GM12878 (cell line): ENCODE data around the gene C1orf50. TPM values are rescaled to one million over a fixed set of nuclear protein-coding genes. Genes with fewer than 3 reads are reported as not detected.

ENCODE experiments used
- ATAC-seq: fragments of 200-7000 bp; cut with Tn5 transposase; 3 replicates; pipeline ENCODE4 v1.9.1; 2020; ENCODE audit warnings: mild to moderate bottlenecking, moderate library complexity
- BruUV-seq: library from RNA; stranded (reverse); fragments of 400-500 nt; replicated peaks from 2 replicates; lab custom pipeline; 2021; lab: Mats Ljungman, UMichigan
- CTCF ChIA-PET: fragments of 300-600 bp; sonication (Branson Sonifier 250); formaldehyde crosslinking; extraction: SDS; loops from one replicate; lab custom pipeline; 2021; ENCODE audit warnings: inconsistent platforms; lab: Yijun Ruan, JAX
- POLR2A ChIA-PET: fragments of 350-600 bp; formaldehyde crosslinking; extraction: SDS; loops from one replicate; lab custom pipeline; 2021; ENCODE audit warnings: inconsistent platforms; lab: Charles Lee
- RAD21 ChIA-PET: fragments of 300-600 bp; sonication (Branson Sonifier 250); formaldehyde crosslinking; loops from one replicate; lab custom pipeline; 2023; ENCODE audit warnings: antibody characterized with exemption; ENCODE audit not compliant: unreplicated experiment; lab: Charles Lee
- SMC1A ChIA-PET: fragments of 300-600 bp; sonication (Branson Sonifier 250); formaldehyde crosslinking; loops from one replicate; lab custom pipeline; 2023; ENCODE audit not compliant: unreplicated experiment, uncharacterized antibody; lab: Charles Lee
- DNase-seq: peaks from one replicate; pipeline ENCODE4 v3.0.0-alpha.2; 2011; ENCODE audit warnings: low read depth, low spot score
- FAIRE-seq: peaks from 3 replicates; lab custom pipeline; 2011; peaks lifted over from hg19 to GRCh38; lab: Jason Lieb, UNC
- H2AFZ ChIP-seq: 2 replicates; pipeline ENCODE4 v1.6.0; 2011; ENCODE audit warnings: low read depth, low read length, control low read depth; ENCODE audit not compliant: control insufficient read depth
- H3K27ac ChIP-seq: 2 replicates; pipeline ENCODE4 v1.5.1; 2011; ENCODE audit warnings: control low read depth; ENCODE audit not compliant: control insufficient read depth, insufficient read depth
- H3K27me3 ChIP-seq, 2 experiments: replicated peaks in 1 of 2; 2 replicates each; pipeline versions ENCODE4 v1.6.0 to v1.6.1; 2011; ENCODE audit warnings: low read length in 1 of 2; ENCODE audit not compliant: control insufficient read depth in 2 of 2, insufficient read depth in 2 of 2
- H3K36me3 ChIP-seq, 2 experiments: 2 replicates each; pipeline ENCODE4 v1.5.1; 2011; ENCODE audit warnings: low read length in 1 of 2; ENCODE audit not compliant: control insufficient read depth in 2 of 2, insufficient read depth in 2 of 2
- H3K4me1 ChIP-seq: 2 replicates; pipeline ENCODE4 v1.6.1; 2011; ENCODE audit warnings: mild to moderate bottlenecking, low read length, moderate library complexity, mixed read lengths; ENCODE audit not compliant: control insufficient read depth, insufficient read depth
- H3K4me2 ChIP-seq: 2 replicates; pipeline ENCODE4 v1.6.0; 2011; ENCODE audit warnings: control low read depth; ENCODE audit not compliant: control insufficient read depth, insufficient read depth
- H3K4me3 ChIP-seq: fragments of 200-600 bp; sonication (generic); 2 replicates; pipeline ENCODE4 v1.5.1; 2016
- H3K79me2 ChIP-seq: 2 replicates; pipeline ENCODE4 v1.6.0; 2011; ENCODE audit warnings: low read length; ENCODE audit not compliant: control insufficient read depth, insufficient read depth
- H3K9ac ChIP-seq: 2 replicates; pipeline ENCODE4 v1.8.0; 2011; ENCODE audit warnings: low read length, control low read depth, mixed read lengths; ENCODE audit not compliant: control insufficient read depth, insufficient read depth
- H3K9me3 ChIP-seq: replicated peaks from 3 replicates; pipeline ENCODE4 v1.5.1; 2011; ENCODE audit warnings: mild to moderate bottlenecking, low read length; ENCODE audit not compliant: control insufficient read depth, insufficient read depth
- H4K20me1 ChIP-seq: 2 replicates; pipeline ENCODE4 v1.6.0; 2011; ENCODE audit not compliant: control insufficient read depth, insufficient read depth
- BCL3 ChIP-seq: IDR thresholded peaks from 2 replicates; pipeline ENCODE4 v1.6.1; 2011; ENCODE audit warnings: borderline replicate concordance, low read depth, mild to moderate bottlenecking, moderate library complexity, low read length; ENCODE audit not compliant: insufficient read depth, poor library complexity, severe bottlenecking
- NFIC ChIP-seq: IDR thresholded peaks from 2 replicates; pipeline ENCODE4 v1.6.1; 2012; ENCODE audit warnings: low read depth, mild to moderate bottlenecking, inconsistent platforms, low read length, moderate library complexity
- NFYA ChIP-seq: IDR thresholded peaks from 2 replicates; pipeline ENCODE4 v1.6.1; 2011; ENCODE audit warnings: low read depth, mild to moderate bottlenecking, low read length, improper control_type of control experiment, borderline replicate concordance
- PKNOX1 ChIP-seq: fragments of 450-650 bp; IDR thresholded peaks from 2 replicates; pipeline ENCODE4 v1.6.1; 2016; ENCODE audit warnings: mild to moderate bottlenecking
- RB1 ChIP-seq: fragments of 450-650 bp; formaldehyde crosslinking; IDR thresholded peaks from 2 replicates; pipeline ENCODE4 v1.6.1; 2017; ENCODE audit warnings: mild to moderate bottlenecking, borderline replicate concordance
- RCOR1 ChIP-seq: conservative IDR thresholded peaks from 2 replicates; pipeline ENCODE4 v1.6.1; 2012; ENCODE audit warnings: low read depth, low read length, improper control_type of control experiment
- RFX5 ChIP-seq: IDR thresholded peaks from 2 replicates; pipeline ENCODE4 v1.6.1; 2011; ENCODE audit warnings: low read depth, low read length, improper control_type of control experiment
- WGBS: methylation state at CpG from one replicate; pipeline ENCODE4 v1.1.6; 2016; ENCODE audit warnings: low lambda C conversion rate; ENCODE audit not compliant: insufficient replicate concordance, insufficient coverage; ENCODE audit errors: missing lambda C conversion rate; 5-methylcytosine and 5-hydroxymethylcytosine counted together
- in situ Hi-C: fragments of 300-500 bp; cut with MboI; formaldehyde crosslinking; loops from 9 replicates; pipeline ENCODE4 v1.14.3; 2018; ENCODE audit warnings: mixed read lengths
- intact Hi-C: fragments of 100-400 bp; cut with micrococcal nuclease; formaldehyde crosslinking; loops from one replicate; pipeline ENCODE4 v1.14.2; 2022; ENCODE audit not compliant: unreplicated experiment
- polyA plus RNA-seq, 11 experiments: library from polyadenylated mRNA; depleted of rRNA in 4 of 11; unstranded in 6 of 11; stranded (reverse) in 5 of 11; fragments of >200 nt; fragmentation: Nextera tagmentation in 4 of 11; fragmentation: Illumina TruSeq in 1 of 11; extraction: Ambion mirVana in 4 of 11; extraction: Trizol in 1 of 11; gene quantifications; 1 replicate in 1 of 11; 2 replicates in 10 of 11; pipeline versions ENCODE4 v1.2.1 to v1.2.3, GENCODE V29; 2011 to 2016; ENCODE audit warnings: inconsistent platforms in 2 of 11, missing spikeins in 2 of 11, low read depth in 1 of 11
- total RNA-seq, 4 experiments: library from RNA; depleted of rRNA in 3 of 4; stranded (reverse); fragments of >200 nt in 3 of 4; fragmentation: Illumina TruSeq in 1 of 4; extraction: Trizol in 1 of 4; gene quantifications; 2 replicates each; pipeline versions ENCODE4 v1.2.1 to v1.2.3, GENCODE V29; 2013 to 2021

The C1orf50 gene
- total and polyA plus RNA-seq, 10 of the 15 experiments (the other 5 are each of a cell fraction or from before 2014, with no cell fraction given), result 1.2 to 10.7 (median 6.7) TPM

GRCh38 chr1:42784946-42785693, 18.1 kb downstream of the C1orf50 start, which contains the start of gene TMEM269:
TMEM269 (plus strand) TSS chr1:42784991; CDS start chr1:42789894, 4,903 bp downstream.
- no peak within 1 kb of the TSS for H3K9ac ChIP-seq
- ChIA-PET SMC1A (no interaction called here), CTCF (no interaction called here)
- no peak within 1 kb of the TSS for H3K4me3 ChIP-seq
- H4K20me1 ChIP-seq, result no peaks in the 10 kb centered on the region; the same call in 1 of the 2 replicates
- peaks cover 3% of the 10 kb centered on the region; the same call in 1 of the 2 replicates for H3K4me1 ChIP-seq
- no peak within 1 kb of the TSS for H3K27ac ChIP-seq
- DNase-seq, result no peak
- intact Hi-C loops, result no loop called here
- ATAC-seq, result peak; percentile 53; the same call in 2 of the 3 replicates
- in situ Hi-C loops, result loop anchor here (5.0 kb wide), 1 partner anchor 282 kb away; no protein-coding TSS in a partner anchor
- no peak for FAIRE-seq
- BruUV-seq, result no TSS peak
- no peaks in the 10 kb centered on the region for H3K9me3 ChIP-seq
- WGBS, result 52% methylated on average over 48 of the region's 54 CpGs
- H2AFZ ChIP-seq, result peak within 1 kb of the TSS; percentile 34
- H3K36me3 ChIP-seq, result peaks cover 0 to 6% of the 10 kb centered on the region in 2 experiments; a peak in 1 of 4 replicates
- no peak for TF ChIP-seq RB1
- TF ChIP-seq BCL3, result peak; percentile 5
- TF ChIP-seq NFYA, result no peak
- TF ChIP-seq RFX5, result no peak
- TF ChIP-seq RCOR1, result no peak
- TF ChIP-seq PKNOX1, result peak; percentile 23; the same call in 1 of the 2 replicates
- TF ChIP-seq NFIC, result no peak
- TF ChIP-seq, all 136 proteins: peak for 2
- RAD21 ChIA-PET, result interaction anchor here (1.4 kb wide), 1 partner anchor 289 kb away, joined by 4 read pairs; no protein-coding TSS in a partner anchor
- Histone ChIP-seq H3K27me3 (no peaks in the 10 kb centered on the region), H3K4me2 (peak within 1 kb of the TSS; percentile 59), H3K79me2 (no peaks in the 10 kb centered on the region)
- POLR2A ChIA-PET, result no interaction called here
